Measurements from ENCODE around the gene ADAD1.

The ADAD1 gene

DNA sequence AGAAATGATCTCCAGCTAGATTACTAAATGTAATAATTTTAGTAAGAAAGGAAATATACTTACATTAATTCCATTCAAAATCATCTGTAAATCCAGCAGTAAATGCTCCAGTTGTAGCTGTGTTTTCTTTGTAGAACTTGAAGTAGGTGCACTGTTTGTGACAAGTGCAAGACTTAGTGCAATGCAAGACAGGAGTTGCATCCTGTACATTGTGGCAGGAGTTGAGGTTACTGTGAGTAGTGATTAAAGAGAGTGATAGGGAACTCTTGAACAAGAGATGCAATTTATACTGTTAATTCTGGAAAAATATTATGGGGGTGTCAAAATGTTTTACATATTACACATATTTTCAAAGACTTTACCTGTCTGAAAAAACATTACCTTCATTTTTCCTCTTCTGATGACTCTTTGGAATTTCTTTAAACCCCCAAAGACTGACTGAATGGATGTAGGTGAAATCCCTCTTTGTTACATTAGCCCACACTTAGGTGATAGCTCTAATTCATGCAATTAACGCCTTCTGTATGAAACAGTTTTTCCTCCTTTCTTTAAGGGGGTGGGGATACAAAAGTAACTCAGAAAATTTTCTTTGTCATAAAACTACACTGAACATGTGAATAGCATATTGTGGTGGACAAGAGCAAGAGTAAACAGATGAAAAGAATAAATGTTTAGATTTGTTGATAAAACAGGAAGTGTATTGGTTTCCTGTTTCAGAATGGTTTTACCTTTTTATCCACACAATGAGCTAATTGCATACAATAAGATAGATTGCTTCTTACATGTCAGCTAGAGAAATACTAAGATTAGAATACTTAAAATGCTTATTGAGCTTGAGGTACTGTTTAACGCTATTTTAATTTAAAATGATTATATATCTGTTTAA, 77.7 kb downstream of the ADAD1 start, which contains the start of gene IL2:
Gene IL2, minus strand, starts transcription at position 495 of the 886 bp plus-strand sequence. Its CDS starts 285 bp downstream, at position 210.
- no peak within 1 kb of the TSS for H3K9ac ChIP-seq (ENCODE audit: low read depth, low read length, poor library complexity, severe bottlenecking)
- no peaks in the 10 kb centered on the region for H3K9me2 ChIP-seq (replicated peaks; ENCODE audit: low read depth, low read length)
- no peak within 1 kb of the TSS for H2AFZ ChIP-seq (ENCODE audit: low read length)
- no peaks in the 10 kb centered on the region for H3K36me3 ChIP-seq (ENCODE audit: insufficient read depth, low read length)
- TF ChIP-seq, protein P1, sequence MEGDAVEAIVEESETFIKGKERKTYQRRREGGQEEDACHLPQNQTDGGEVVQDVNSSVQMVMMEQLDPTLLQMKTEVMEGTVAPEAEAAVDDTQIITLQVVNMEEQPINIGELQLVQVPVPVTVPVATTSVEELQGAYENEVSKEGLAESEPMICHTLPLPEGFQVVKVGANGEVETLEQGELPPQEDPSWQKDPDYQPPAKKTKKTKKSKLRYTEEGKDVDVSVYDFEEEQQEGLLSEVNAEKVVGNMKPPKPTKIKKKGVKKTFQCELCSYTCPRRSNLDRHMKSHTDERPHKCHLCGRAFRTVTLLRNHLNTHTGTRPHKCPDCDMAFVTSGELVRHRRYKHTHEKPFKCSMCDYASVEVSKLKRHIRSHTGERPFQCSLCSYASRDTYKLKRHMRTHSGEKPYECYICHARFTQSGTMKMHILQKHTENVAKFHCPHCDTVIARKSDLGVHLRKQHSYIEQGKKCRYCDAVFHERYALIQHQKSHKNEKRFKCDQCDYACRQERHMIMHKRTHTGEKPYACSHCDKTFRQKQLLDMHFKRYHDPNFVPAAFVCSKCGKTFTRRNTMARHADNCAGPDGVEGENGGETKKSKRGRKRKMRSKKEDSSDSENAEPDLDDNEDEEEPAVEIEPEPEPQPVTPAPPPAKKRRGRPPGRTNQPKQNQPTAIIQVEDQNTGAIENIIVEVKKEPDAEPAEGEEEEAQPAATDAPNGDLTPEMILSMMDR (conservative IDR thresholded peaks at IDR 0.05; ENCODE audit: low read length) = no peak
- TF ChIP-seq EZH2phosphoT487 (IDR thresholded peaks at IDR 0.05; ENCODE audit: borderline replicate concordance) = no peak
- no peaks in the 10 kb centered on the region for H3F3A ChIP-seq (ENCODE audit: low read depth)
- H3K27me3 ChIP-seq (ENCODE audit: insufficient read depth, low read length, poor library complexity, severe bottlenecking) = peaks cover 4% of the 10 kb centered on the region
- H3K4me2 ChIP-seq (ENCODE audit: low read depth, low read length, poor library complexity, severe bottlenecking) = peak within 1 kb of the TSS; percentile 22
- no peaks in the 10 kb centered on the region for H3K79me2 ChIP-seq (ENCODE audit: insufficient read depth, low read length)
- H3K4me3 ChIP-seq (ENCODE audit: low read length, poor library complexity, severe bottlenecking) = no peak within 1 kb of the TSS
- H4K20me1 ChIP-seq (ENCODE audit: insufficient read depth, low read length, poor library complexity, severe bottlenecking) = no peaks in the 10 kb centered on the region
- no peaks in the 10 kb centered on the region for H3K9me3 ChIP-seq (ENCODE audit: insufficient read depth, low read depth, low read length)
- peaks cover 12% of the 10 kb centered on the region for H3K4me1 ChIP-seq (ENCODE audit: insufficient read depth, low read length, poor library complexity, severe bottlenecking)

DNA sequence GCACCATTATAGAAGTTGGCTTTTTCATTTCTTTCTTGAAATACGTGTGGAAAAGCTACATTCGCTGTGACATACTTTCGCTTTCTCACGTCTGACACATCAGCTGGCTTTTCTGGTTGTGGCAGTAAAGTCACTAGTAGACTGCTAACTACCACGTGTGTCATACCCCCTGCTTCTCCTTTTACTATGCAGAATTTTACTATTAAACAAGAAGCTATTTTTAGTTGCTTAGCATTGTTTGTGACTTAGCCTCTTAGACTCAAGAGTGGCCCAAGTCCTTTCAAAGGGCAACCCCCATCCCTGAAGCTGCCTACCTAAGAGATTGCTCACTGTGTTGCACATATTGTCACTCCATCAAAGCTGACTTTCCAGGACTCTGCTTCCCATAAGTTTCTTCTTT, 79.8 kb downstream of the ADAD1 start:
- H3K9ac ChIP-seq (ENCODE audit: low read depth, low read length, poor library complexity, severe bottlenecking) = no peak overlapping the region
- peaks cover 11% of the 10 kb centered on the region for H3K4me1 ChIP-seq (ENCODE audit: insufficient read depth, low read length, poor library complexity, severe bottlenecking)
- peak overlapping the region; percentile 61 for H3K4me3 ChIP-seq (ENCODE audit: low read length, poor library complexity, severe bottlenecking)

DNA sequence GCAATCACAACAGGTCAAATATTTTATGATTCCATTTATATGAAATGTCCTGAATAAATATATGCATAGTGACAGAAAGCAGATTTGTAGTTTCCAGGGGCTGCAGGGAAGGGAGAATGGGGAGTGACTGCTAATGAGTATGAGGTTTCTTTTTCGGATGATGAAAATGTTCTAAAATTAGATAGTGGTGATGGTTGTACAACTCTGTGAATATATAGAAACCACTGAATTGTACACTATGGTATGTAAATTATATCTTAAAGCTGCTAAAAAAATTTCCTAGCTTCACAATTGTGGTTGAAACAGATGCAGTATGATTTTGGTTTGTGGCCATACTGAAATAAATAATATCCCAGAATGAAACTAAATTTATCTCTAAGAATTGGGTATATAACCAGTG, 90.6 kb downstream of the ADAD1 start:
- no peaks in the 10 kb centered on the region for H3K27me3 ChIP-seq (ENCODE audit: insufficient read depth, low read length, poor library complexity, severe bottlenecking)
- H4K20me1 ChIP-seq (ENCODE audit: insufficient read depth, low read length, poor library complexity, severe bottlenecking) = no peaks in the 10 kb centered on the region
- H3K4me3 ChIP-seq (ENCODE audit: low read length, poor library complexity, severe bottlenecking) = no peak overlapping the region
- no peaks in the 10 kb centered on the region for H3K4me1 ChIP-seq (ENCODE audit: insufficient read depth, low read length, poor library complexity, severe bottlenecking)
- no peaks in the 10 kb centered on the region for H3K9me3 ChIP-seq (ENCODE audit: insufficient read depth, low read depth, low read length)
- H3K4me2 ChIP-seq (ENCODE audit: low read depth, low read length, poor library complexity, severe bottlenecking) = no peak overlapping the region
- no peak overlapping the region for H3K9ac ChIP-seq (ENCODE audit: low read depth, low read length, poor library complexity, severe bottlenecking)
- no peaks in the 10 kb centered on the region for H3K9me2 ChIP-seq (replicated peaks; ENCODE audit: low read depth, low read length)
- no peak overlapping the region for H2AFZ ChIP-seq (ENCODE audit: low read length)
- H3K36me3 ChIP-seq (ENCODE audit: insufficient read depth, low read length) = no peaks in the 10 kb centered on the region
- H3K79me2 ChIP-seq (ENCODE audit: insufficient read depth, low read length) = no peaks in the 10 kb centered on the region
- H3F3A ChIP-seq (ENCODE audit: low read depth) = no peaks in the 10 kb centered on the region
- no peak for TF ChIP-seq EZH2phosphoT487 (IDR thresholded peaks at IDR 0.05; ENCODE audit: borderline replicate concordance)
- TF ChIP-seq, protein P1 (conservative IDR thresholded peaks at IDR 0.05; ENCODE audit: low read length) = no peak

More for the DNA sequence above, 79.8 kb downstream of the ADAD1 start:
- TF ChIP-seq, protein P1 (conservative IDR thresholded peaks at IDR 0.05; ENCODE audit: low read length) = no peak
- no peak for TF ChIP-seq EZH2phosphoT487 (IDR thresholded peaks at IDR 0.05; ENCODE audit: borderline replicate concordance)
- peak overlapping the region; percentile 73 for H2AFZ ChIP-seq (ENCODE audit: low read length)
- no peaks in the 10 kb centered on the region for H4K20me1 ChIP-seq (ENCODE audit: insufficient read depth, low read length, poor library complexity, severe bottlenecking)
- peaks cover 4% of the 10 kb centered on the region for H3K27me3 ChIP-seq (ENCODE audit: insufficient read depth, low read length, poor library complexity, severe bottlenecking)
- H3K9me2 ChIP-seq (replicated peaks; ENCODE audit: low read depth, low read length) = no peaks in the 10 kb centered on the region
- H3K79me2 ChIP-seq (ENCODE audit: insufficient read depth, low read length) = no peaks in the 10 kb centered on the region
- H3K9me3 ChIP-seq (ENCODE audit: insufficient read depth, low read depth, low read length) = no peaks in the 10 kb centered on the region
- H3K36me3 ChIP-seq (ENCODE audit: insufficient read depth, low read length) = no peaks in the 10 kb centered on the region
- peak overlapping the region; percentile 63 for H3K4me2 ChIP-seq (ENCODE audit: low read depth, low read length, poor library complexity, severe bottlenecking)
- no peaks in the 10 kb centered on the region for H3F3A ChIP-seq (ENCODE audit: low read depth)

Measured in Loucy (cell line).